ENCODE measurements around the gene EID2. TPM values are rescaled to one million over a fixed set of nuclear protein-coding genes. Genes with fewer than 3 reads are reported as not detected.

EID2 gene
- 13.5 TPM for total RNA-seq

DNA sequence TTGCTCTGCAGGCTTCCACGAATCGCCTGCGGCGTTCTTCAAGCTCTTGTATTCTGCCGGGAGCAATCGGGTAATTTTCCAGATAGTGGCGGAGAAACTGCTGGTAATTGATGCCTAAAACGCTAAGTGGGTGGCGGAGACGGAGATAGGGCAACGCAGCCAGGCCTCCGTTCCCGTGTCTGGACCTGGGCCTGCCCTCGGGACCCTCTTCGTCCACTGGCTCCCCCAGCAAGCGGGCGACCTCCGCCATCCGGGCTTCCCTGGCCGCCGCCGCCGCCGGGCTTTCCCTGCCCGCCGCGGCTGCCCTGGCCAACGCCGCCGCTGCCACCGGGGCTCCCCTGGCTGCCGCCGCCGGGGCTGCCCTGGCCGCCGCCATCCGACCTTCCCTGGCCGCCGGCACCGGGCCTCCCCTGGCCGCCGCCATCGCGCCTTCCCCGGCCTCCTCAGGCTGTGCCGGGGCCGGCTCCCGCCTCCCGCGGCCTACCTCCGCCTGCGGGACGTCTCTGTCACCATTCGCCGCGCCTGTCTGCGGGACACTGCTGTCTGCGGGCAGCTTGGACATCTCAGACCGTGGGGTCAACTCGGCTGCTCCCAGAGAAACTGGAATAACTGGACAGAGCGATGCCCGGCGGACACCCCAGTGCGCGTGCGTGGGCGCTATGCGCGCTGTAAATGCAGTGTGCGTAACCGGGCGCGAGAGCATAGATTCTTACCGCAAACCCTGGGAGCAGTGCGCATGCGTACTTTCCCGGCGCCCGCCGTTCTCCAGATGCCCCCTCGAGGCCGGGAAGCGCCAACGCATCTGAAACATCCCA lies at the start of gene EID2:
TSS of gene EID2 (minus strand) at position 644 of the 815 bp plus-strand sequence. CDS start at position 562, 82 bp downstream.
- TF ChIP-seq CTCF (IDR thresholded peaks at IDR 0.05) (peak; percentile 86 to 93 (median 89)), POLR2A (IDR thresholded peaks at IDR 0.05) (peak in 1 of 2 donors; percentile 82), POLR2AphosphoS5 (IDR thresholded peaks at IDR 0.05; ENCODE audit: insufficient read depth in 1 of 2, low read depth in 1 of 2) (peak; percentile 96 to 99)
- no peaks in the 10 kb centered on the region for H3K36me3 ChIP-seq
- intact Hi-C loops (cut with DNase I): loop anchor here (10.0 kb wide), 1 partner anchor 145 kb away; the partner anchor contains the start of genes MED29 and PAF1
- H3K4me1 ChIP-seq: peaks cover 10% of the 10 kb centered on the region
- H3K4me3 ChIP-seq: peak within 1 kb of the TSS; percentile 66 to 99
- peak in 1 of 2 donors; percentile 96 for DNase-seq (ENCODE audit: extremely low spot score in 2 of 2)
- no peaks in the 10 kb centered on the region for H3K27me3 ChIP-seq
- no peaks in the 10 kb centered on the region for H3K9me3 ChIP-seq
- H3K27ac ChIP-seq: peak within 1 kb of the TSS; percentile 93

GRCh38 chr19:39588066-39588465 lies 48.1 kb upstream of the EID2 start:
- H3K36me3 ChIP-seq: no peaks in the 10 kb centered on the region
- TF ChIP-seq POLR2A (IDR thresholded peaks at IDR 0.05) (no peak), CTCF (IDR thresholded peaks at IDR 0.05) (no peak), POLR2AphosphoS5 (IDR thresholded peaks at IDR 0.05; ENCODE audit: insufficient read depth in 1 of 2, low read depth in 1 of 2) (no peak)
- intact Hi-C loops (cut with DNase I): no loop called here
- H3K27ac ChIP-seq: no peak overlapping the region
- no peak for DNase-seq (ENCODE audit: extremely low spot score in 2 of 2)
- no peaks in the 10 kb centered on the region for H3K9me3 ChIP-seq
- no peak overlapping the region for H3K4me3 ChIP-seq
- H3K27me3 ChIP-seq: no peaks in the 10 kb centered on the region
- no peaks in the 10 kb centered on the region for H3K4me1 ChIP-seq

GRCh38 chr19:39587496-39587895 lies 47.5 kb upstream of the EID2 start:
- no peaks in the 10 kb centered on the region for H3K9me3 ChIP-seq
- no peak for TF ChIP-seq POLR2A (IDR thresholded peaks at IDR 0.05)
- no peak for TF ChIP-seq CTCF (IDR thresholded peaks at IDR 0.05)
- no peak for TF ChIP-seq POLR2AphosphoS5 (IDR thresholded peaks at IDR 0.05; ENCODE audit: insufficient read depth in 1 of 2, low read depth in 1 of 2)
- H3K4me1 ChIP-seq: no peaks in the 10 kb centered on the region
- intact Hi-C loops (cut with DNase I): no loop called here
- no peak overlapping the region for H3K27ac ChIP-seq
- no peaks in the 10 kb centered on the region for H3K36me3 ChIP-seq
- H3K4me3 ChIP-seq: no peak overlapping the region
- no peak for DNase-seq (ENCODE audit: extremely low spot score in 2 of 2)
- H3K27me3 ChIP-seq: no peaks in the 10 kb centered on the region

GRCh38 chr19:39582891-39583625 lies 43.1 kb upstream of the EID2 start:
- no peak overlapping the region for H3K4me3 ChIP-seq
- no peaks in the 10 kb centered on the region for H3K4me1 ChIP-seq
- no peaks in the 10 kb centered on the region for H3K36me3 ChIP-seq
- TF ChIP-seq POLR2A (IDR thresholded peaks at IDR 0.05): no peak
- TF ChIP-seq CTCF (IDR thresholded peaks at IDR 0.05): no peak
- TF ChIP-seq POLR2AphosphoS5 (IDR thresholded peaks at IDR 0.05; ENCODE audit: insufficient read depth in 1 of 2, low read depth in 1 of 2): no peak
- H3K27me3 ChIP-seq: no peaks in the 10 kb centered on the region
- no peak overlapping the region for H3K27ac ChIP-seq
- intact Hi-C loops (cut with DNase I): no loop called here
- DNase-seq (ENCODE audit: extremely low spot score in 2 of 2): no peak
- no peaks in the 10 kb centered on the region for H3K9me3 ChIP-seq

Measured in vagina (tissue), 2 donors.